ENCODE data around the gene MAGI1.

Gene MAGI1

DNA sequence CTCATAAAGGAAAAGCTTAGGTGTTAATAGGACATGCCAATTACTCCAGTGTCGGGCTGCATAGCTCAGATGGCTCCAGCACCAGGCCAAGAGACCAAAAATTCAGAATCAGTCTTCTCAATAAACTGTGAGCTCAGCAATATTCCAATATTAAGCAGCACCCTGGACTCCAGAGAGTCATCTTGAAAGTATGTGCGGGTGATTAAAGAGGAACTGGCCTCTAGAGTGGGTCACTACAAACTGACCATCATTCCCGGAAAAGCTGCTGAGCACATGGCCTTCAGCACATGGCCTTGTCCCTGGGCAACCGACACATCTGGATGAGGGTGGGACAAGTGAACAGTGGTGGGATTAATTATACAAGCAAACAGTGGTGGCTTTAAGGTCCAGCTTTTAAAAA lies 59.0 kb downstream of the MAGI1 start:
- intact Hi-C loops (cut with DNase I; ENCODE audit: low total_unique reads): loop anchor here (10.0 kb wide), 1 partner anchor 55 kb away; the partner anchor contains the start of gene MAGI1
- Histone ChIP-seq H3K27me3 (no peaks in the 10 kb centered on the region), H3K36me3 (no peaks in the 10 kb centered on the region)

GRCh38 chr3:65979162-65979561 lies 59.6 kb downstream of the MAGI1 start:
- no peak for TF ChIP-seq CTCF (IDR thresholded peaks at IDR 0.05)
- Histone ChIP-seq H3K36me3 (no peaks in the 10 kb centered on the region), H3K27ac (peak overlapping the region; percentile 62 to 68), H3K27me3 (no peaks in the 10 kb centered on the region), H3K9me3 (no peaks in the 10 kb centered on the region), H3K4me3 (no peak overlapping the region), H3K4me1 (peaks cover 0 to 42% (median 19%) of the 10 kb centered on the region in 4 donors)
- intact Hi-C loops (cut with DNase I; ENCODE audit: low total_unique reads): loop anchor here (10.0 kb wide), 1 partner anchor 56 kb away; the partner anchor contains the start of gene MAGI1
- DNase-seq: peak; percentile 39 to 75

More for the DNA sequence above, 59.0 kb downstream of the MAGI1 start:
- DNase-seq: no peak
- peak overlapping the region; percentile 62 to 68 for H3K27ac ChIP-seq
- H3K4me1 ChIP-seq: peaks cover 0 to 36% (median 16%) of the 10 kb centered on the region in 4 donors
- H3K4me3 ChIP-seq: no peak overlapping the region
- TF ChIP-seq CTCF (IDR thresholded peaks at IDR 0.05): no peak
- H3K9me3 ChIP-seq: no peaks in the 10 kb centered on the region

DNA sequence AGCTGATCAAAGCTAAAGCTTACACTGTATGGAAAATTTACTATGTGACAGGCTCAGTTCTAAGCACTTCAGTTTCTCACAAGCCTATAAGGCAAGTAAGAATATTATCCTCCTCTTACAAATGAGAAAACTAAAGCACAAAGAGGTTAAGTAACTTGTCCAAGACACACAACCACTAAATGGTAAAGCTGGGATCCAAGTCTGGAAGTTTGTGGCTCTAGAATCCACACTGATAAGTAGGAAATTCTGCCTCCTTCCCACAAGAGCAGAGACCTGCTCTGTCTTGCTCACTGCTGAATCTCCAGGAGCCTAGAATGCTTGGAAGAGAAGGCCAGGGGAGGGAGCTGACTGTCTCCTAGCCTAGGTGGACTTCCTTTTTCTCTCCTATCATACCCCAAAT lies 60.6 kb downstream of the MAGI1 start:
- Histone ChIP-seq H3K4me1 (peaks cover 0 to 42% (median 19%) of the 10 kb centered on the region in 4 donors), H3K36me3 (no peaks in the 10 kb centered on the region), H3K9me3 (no peaks in the 10 kb centered on the region), H3K27me3 (no peaks in the 10 kb centered on the region), H3K4me3 (no peak overlapping the region), H3K27ac (peak overlapping the region; percentile 62 to 68)
- intact Hi-C loops (cut with DNase I; ENCODE audit: low total_unique reads): loop anchor here (10.0 kb wide), 1 partner anchor 57 kb away; the partner anchor contains the start of gene MAGI1
- no peak for DNase-seq
- TF ChIP-seq CTCF (IDR thresholded peaks at IDR 0.05): no peak

GRCh38 chr3:65975032-65975431 lies 63.7 kb downstream of the MAGI1 start:
- DNase-seq: no peak
- peak overlapping the region; percentile 15 to 44 for H3K27ac ChIP-seq
- peaks cover 0 to 58% (median 18%) of the 10 kb centered on the region in 4 donors for H3K4me1 ChIP-seq
- intact Hi-C loops (cut with DNase I; ENCODE audit: low total_unique reads): loop anchor here (10.0 kb wide), 1 partner anchor 60 kb away; the partner anchor contains the start of gene MAGI1
- no peaks in the 10 kb centered on the region for H3K36me3 ChIP-seq
- no peak overlapping the region for H3K4me3 ChIP-seq
- H3K9me3 ChIP-seq: no peaks in the 10 kb centered on the region
- no peaks in the 10 kb centered on the region for H3K27me3 ChIP-seq
- no peak for TF ChIP-seq CTCF (IDR thresholded peaks at IDR 0.05)

DNA sequence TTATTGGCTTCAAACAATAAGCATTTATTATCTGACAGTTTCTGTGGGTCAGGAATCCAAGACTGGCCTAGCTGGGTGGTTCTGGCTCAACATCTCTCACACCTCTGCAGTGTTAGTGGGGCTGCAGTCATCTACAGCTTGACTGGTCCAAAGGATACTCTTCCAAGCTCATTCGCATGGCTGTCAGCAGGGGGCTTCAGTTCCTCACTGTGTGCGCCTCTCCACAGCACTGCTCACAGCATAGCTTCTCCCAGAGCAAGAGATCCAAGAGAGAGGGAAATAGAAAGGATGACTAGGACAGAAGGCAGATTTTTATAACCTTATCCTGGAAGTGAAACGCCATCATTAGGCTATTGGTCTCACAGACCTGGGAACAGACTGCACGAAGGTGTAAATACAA lies 64.2 kb downstream of the MAGI1 start:
- no peak for TF ChIP-seq CTCF (IDR thresholded peaks at IDR 0.05)
- peak overlapping the region; percentile 15 to 40 for H3K27ac ChIP-seq
- no peaks in the 10 kb centered on the region for H3K9me3 ChIP-seq

More for the DNA sequence above, 64.2 kb downstream of the MAGI1 start:
- intact Hi-C loops (cut with DNase I; ENCODE audit: low total_unique reads): loop anchor here (10.0 kb wide), 1 partner anchor 60 kb away; the partner anchor contains the start of gene MAGI1
- Histone ChIP-seq H3K4me1 (peaks cover 0 to 53% (median 13%) of the 10 kb centered on the region in 4 donors), H3K27me3 (no peaks in the 10 kb centered on the region), H3K36me3 (no peaks in the 10 kb centered on the region), H3K4me3 (no peak overlapping the region)
- no peak for DNase-seq

All from tibial artery (tissue), 4 donors.